OCI-LY3 (cell line): ENCODE results near the gene RRP1B.

ENCODE experiments used
- H2AFZ ChIP-seq: fragments of 200-600, 300-600 bp; shearing (Covaris generic); 2 replicates; pipeline ENCODE4 v1.6.0; 2014; ENCODE audit warnings: antibody characterized with exemption, low read depth, low read length
- H3K27ac ChIP-seq: fragments of 200-600, 300-600 bp; sonication (generic); 2 replicates; pipeline ENCODE4 v1.5.1; 2014; ENCODE audit warnings: mild to moderate bottlenecking, low read length, moderate library complexity, mixed read lengths
- H3K27me3 ChIP-seq: fragments of 200-600, 300-600 bp; sonication (generic); 2 replicates; pipeline ENCODE4 v1.6.1; 2014; ENCODE audit warnings: low read depth, low read length, mixed read lengths
- H3K36me3 ChIP-seq: fragments of 200-600, 300-600 bp; sonication (generic); replicated peaks from 2 replicates; pipeline ENCODE3; 2014; ENCODE audit warnings: low read depth, low read length, mixed read lengths
- H3K4me1 ChIP-seq: fragments of 300-600, 200-600 bp; sonication (generic); 2 replicates; pipeline ENCODE4 v1.6.1; 2014; ENCODE audit warnings: low read length, mixed read lengths
- H3K4me2 ChIP-seq: fragments of 200-600, 300-600 bp; sonication (generic); 2 replicates; pipeline ENCODE4 v1.6.1; 2014; ENCODE audit warnings: low read length, mixed read lengths
- H3K4me3 ChIP-seq: fragments of 300-600, 200-600 bp; sonication (generic); 2 replicates; pipeline ENCODE4 v1.5.1; 2014; ENCODE audit warnings: antibody characterized with exemption, mild to moderate bottlenecking, low read length, moderate library complexity
- H3K79me2 ChIP-seq: fragments of 300-600, 200-600 bp; shearing (Covaris generic); 2 replicates; pipeline ENCODE4 v1.6.1; 2014; ENCODE audit warnings: mild to moderate bottlenecking, low read length, mixed read lengths
- H3K9ac ChIP-seq: fragments of 300-600, 200-600 bp; shearing (Covaris generic); 2 replicates; pipeline ENCODE4 v1.6.0; 2014; ENCODE audit warnings: mild to moderate bottlenecking, low read length, moderate library complexity
- H3K9me3 ChIP-seq: fragments of 200-600, 300-600 bp; shearing (Covaris generic); 2 replicates; pipeline ENCODE4 v1.6.1; 2014; ENCODE audit warnings: low read length, mixed read lengths; ENCODE audit not compliant: insufficient read depth
- H4K20me1 ChIP-seq: fragments of 200-600, 300-600 bp; sonication (generic); 2 replicates; pipeline ENCODE4 v1.6.1; 2016; ENCODE audit warnings: low read length, mixed read lengths; ENCODE audit not compliant: insufficient read depth
- EZH2phosphoT487 ChIP-seq: fragments of 200-600 bp; shearing (Covaris generic); IDR thresholded peaks from 2 replicates; pipeline ENCODE4 v1.6.1; 2018; ENCODE audit warnings: antibody characterized with exemption, mixed run types, low read depth
- TF ChIP-seq, protein P1 (sequence below): fragments of 200-600, 300-600 bp; sonication (generic); IDR thresholded peaks from 2 replicates; pipeline ENCODE4 v1.5.1; 2014; ENCODE audit warnings: antibody characterized with exemption, low read length, low read depth

RRP1B gene

GRCh38 chr21:43733529-43734071 is 74.2 kb downstream of the RRP1B start:
- H2AFZ ChIP-seq, result no peak overlapping the region
- H3K36me3 ChIP-seq, result peaks cover 4% of the 10 kb centered on the region
- no peaks in the 10 kb centered on the region for H3K9me3 ChIP-seq
- H3K27me3 ChIP-seq, result no peaks in the 10 kb centered on the region
- H3K4me3 ChIP-seq, result no peak overlapping the region
- no peak for TF ChIP-seq EZH2phosphoT487
- TF ChIP-seq, protein P1, sequence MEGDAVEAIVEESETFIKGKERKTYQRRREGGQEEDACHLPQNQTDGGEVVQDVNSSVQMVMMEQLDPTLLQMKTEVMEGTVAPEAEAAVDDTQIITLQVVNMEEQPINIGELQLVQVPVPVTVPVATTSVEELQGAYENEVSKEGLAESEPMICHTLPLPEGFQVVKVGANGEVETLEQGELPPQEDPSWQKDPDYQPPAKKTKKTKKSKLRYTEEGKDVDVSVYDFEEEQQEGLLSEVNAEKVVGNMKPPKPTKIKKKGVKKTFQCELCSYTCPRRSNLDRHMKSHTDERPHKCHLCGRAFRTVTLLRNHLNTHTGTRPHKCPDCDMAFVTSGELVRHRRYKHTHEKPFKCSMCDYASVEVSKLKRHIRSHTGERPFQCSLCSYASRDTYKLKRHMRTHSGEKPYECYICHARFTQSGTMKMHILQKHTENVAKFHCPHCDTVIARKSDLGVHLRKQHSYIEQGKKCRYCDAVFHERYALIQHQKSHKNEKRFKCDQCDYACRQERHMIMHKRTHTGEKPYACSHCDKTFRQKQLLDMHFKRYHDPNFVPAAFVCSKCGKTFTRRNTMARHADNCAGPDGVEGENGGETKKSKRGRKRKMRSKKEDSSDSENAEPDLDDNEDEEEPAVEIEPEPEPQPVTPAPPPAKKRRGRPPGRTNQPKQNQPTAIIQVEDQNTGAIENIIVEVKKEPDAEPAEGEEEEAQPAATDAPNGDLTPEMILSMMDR, result no peak
- no peak overlapping the region for H3K27ac ChIP-seq
- no peak overlapping the region for H3K9ac ChIP-seq
- H4K20me1 ChIP-seq, result peaks cover 20% of the 10 kb centered on the region
- H3K4me1 ChIP-seq, result peaks cover 4% of the 10 kb centered on the region; the same call in 1 of the 2 replicates
- H3K79me2 ChIP-seq, result peaks cover 10% of the 10 kb centered on the region
- no peak overlapping the region for H3K4me2 ChIP-seq

- Histone ChIP-seq H4K20me1 (peaks cover 20% of the 10 kb centered on the region), H3K4me3 (no peak overlapping the region), H3K27ac (no peak overlapping the region), H3K9me3 (no peaks in the 10 kb centered on the region), H3K79me2 (peaks cover 7% of the 10 kb centered on the region), H3K4me1 (peaks cover under 1% of the 10 kb centered on the region; the same call in 1 of the 2 replicates), H3K9ac (no peak overlapping the region), H3K4me2 (no peak overlapping the region), H3K36me3 (peaks cover 4% of the 10 kb centered on the region), H2AFZ (no peak overlapping the region), H3K27me3 (no peaks in the 10 kb centered on the region)
- TF ChIP-seq EZH2phosphoT487, result no peak
- TF ChIP-seq, protein P1, result no peak
Observed at GRCh38 chr21:43734131-43734927, 75.0 kb downstream of the RRP1B start.

DNA sequence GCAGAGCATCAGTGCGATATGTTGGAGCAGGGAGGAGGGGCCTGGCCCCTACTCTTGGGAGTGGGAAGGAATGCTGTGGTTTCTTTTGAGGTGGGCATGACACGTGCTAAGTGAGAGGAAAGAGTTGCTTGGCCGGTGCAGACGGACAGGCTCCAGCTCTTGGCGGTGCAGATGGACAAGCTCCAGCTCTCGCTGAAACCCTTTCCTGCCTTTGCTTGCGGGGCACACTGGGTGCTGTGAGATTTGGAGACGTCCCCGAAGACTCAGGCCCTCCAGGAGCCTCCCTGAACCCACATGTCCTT is 75.5 kb downstream of the RRP1B start:
- H3K9ac ChIP-seq, result no peak overlapping the region
- peaks cover 20% of the 10 kb centered on the region for H4K20me1 ChIP-seq
- no peaks in the 10 kb centered on the region for H3K27me3 ChIP-seq
- H3K27ac ChIP-seq, result no peak overlapping the region
- no peaks in the 10 kb centered on the region for H3K4me1 ChIP-seq
- H2AFZ ChIP-seq, result no peak overlapping the region
- no peak overlapping the region for H3K4me3 ChIP-seq
- peaks cover 4% of the 10 kb centered on the region for H3K36me3 ChIP-seq
- TF ChIP-seq, protein P1, result no peak
- no peak for TF ChIP-seq EZH2phosphoT487
- H3K9me3 ChIP-seq, result no peaks in the 10 kb centered on the region
- no peak overlapping the region for H3K4me2 ChIP-seq
- H3K79me2 ChIP-seq, result peaks cover 1% of the 10 kb centered on the region

DNA sequence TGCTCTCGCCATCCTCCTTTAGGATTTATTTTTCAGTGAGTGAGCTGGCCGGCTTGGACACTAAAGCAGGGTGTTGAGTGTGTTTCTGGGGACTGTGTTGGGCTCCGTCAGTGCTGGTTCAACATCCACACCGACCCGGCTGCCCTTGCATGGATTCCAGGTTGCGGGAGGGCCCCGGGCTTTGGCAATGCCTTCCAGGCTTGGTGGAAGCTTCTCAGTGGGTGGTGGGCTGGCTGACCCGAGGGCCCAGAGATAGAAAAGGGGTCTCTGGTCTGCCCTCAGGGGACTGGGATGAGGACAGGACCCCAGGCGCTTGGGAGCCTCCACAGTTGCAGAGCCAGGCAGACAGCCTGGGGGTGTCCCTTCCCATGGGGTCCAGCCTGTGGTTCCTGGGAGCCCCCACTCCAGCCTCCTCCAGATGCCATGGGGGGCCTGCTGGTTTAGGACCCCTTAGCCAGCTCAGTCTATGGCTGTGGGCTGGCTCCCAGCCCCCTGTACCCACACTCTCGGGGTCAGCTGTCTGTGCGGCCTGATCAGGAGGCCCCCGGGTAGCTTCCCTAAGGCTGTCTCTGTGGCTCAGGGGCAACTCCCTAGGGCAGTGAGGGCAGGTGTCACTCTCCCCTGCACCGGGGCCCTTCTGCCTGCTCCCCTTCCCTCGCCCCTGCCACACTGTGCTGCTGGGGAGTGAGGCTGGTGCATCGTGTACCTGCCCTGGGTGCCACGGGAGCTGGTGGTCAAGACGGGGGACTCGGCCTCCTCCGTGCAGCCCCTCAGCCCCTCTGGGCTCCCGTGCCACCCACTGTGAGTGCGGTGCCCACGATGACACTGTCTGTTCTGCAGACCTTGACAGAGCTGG is 76.1 kb downstream of the RRP1B start:
- Histone ChIP-seq H3K27ac (no peak overlapping the region), H3K36me3 (peaks cover 4% of the 10 kb centered on the region), H3K79me2 (no peaks in the 10 kb centered on the region; the same call in 1 of the 2 replicates), H3K4me2 (no peak overlapping the region), H3K4me1 (no peaks in the 10 kb centered on the region), H2AFZ (no peak overlapping the region), H4K20me1 (peaks cover 20% of the 10 kb centered on the region), H3K9me3 (no peaks in the 10 kb centered on the region), H3K9ac (no peak overlapping the region), H3K27me3 (no peaks in the 10 kb centered on the region), H3K4me3 (no peak overlapping the region)
- TF ChIP-seq, protein P1, result no peak
- no peak for TF ChIP-seq EZH2phosphoT487
